Endothelial cell of umbilical vein (primary cell): ENCODE measurements around the gene CDK2.
A peak's percentile ranks its signal among the peaks of the same experiment; 100 is the strongest.

Experiments used
- EZH2 ChIP-seq: IDR thresholded peaks from 2 replicates; pipeline ENCODE4 v1.6.1; 2012; ENCODE audit warnings: borderline replicate concordance, low read depth, mild to moderate bottlenecking, moderate library complexity, low read length, inconsistent platforms; ENCODE audit not compliant: severe bottlenecking
- MYC ChIP-seq: IDR thresholded peaks from one replicate; pipeline ENCODE4 v1.6.1; 2011; ENCODE audit warnings: mild to moderate bottlenecking, low read depth, low read length
- POLR2A ChIP-seq: IDR thresholded peaks from 2 replicates; pipeline ENCODE4 v1.6.1; 2012; ENCODE audit warnings: low read depth, mild to moderate bottlenecking, control low read depth, low read length
- POLR2AphosphoS5 ChIP-seq: IDR thresholded peaks from 2 replicates; pipeline ENCODE4 v1.6.1; 2012; ENCODE audit warnings: low read depth, mild to moderate bottlenecking, control low read depth, low read length, moderate library complexity; ENCODE audit not compliant: insufficient read depth
- TF ChIP-seq, protein P1 (sequence below), 2 donors: IDR thresholded peaks; 1 replicate in 1 of 2; 2 replicates in 1 of 2; pipeline ENCODE4 v1.5.1; 2011; ENCODE audit warnings: low read length in 2 of 2, mild to moderate bottlenecking in 2 of 2, moderate library complexity in 2 of 2, control low read depth in 1 of 2, inconsistent platforms in 1 of 2, low read depth in 1 of 2; ENCODE audit not compliant: insufficient read depth in 1 of 2; ENCODE audit errors: extremely low read depth in 1 of 2
- TF ChIP-seq, protein P2 (sequence below): IDR thresholded peaks from 2 replicates; pipeline ENCODE4 v1.6.1; 2011; ENCODE audit not compliant: insufficient read depth, insufficient read length

DNA sequence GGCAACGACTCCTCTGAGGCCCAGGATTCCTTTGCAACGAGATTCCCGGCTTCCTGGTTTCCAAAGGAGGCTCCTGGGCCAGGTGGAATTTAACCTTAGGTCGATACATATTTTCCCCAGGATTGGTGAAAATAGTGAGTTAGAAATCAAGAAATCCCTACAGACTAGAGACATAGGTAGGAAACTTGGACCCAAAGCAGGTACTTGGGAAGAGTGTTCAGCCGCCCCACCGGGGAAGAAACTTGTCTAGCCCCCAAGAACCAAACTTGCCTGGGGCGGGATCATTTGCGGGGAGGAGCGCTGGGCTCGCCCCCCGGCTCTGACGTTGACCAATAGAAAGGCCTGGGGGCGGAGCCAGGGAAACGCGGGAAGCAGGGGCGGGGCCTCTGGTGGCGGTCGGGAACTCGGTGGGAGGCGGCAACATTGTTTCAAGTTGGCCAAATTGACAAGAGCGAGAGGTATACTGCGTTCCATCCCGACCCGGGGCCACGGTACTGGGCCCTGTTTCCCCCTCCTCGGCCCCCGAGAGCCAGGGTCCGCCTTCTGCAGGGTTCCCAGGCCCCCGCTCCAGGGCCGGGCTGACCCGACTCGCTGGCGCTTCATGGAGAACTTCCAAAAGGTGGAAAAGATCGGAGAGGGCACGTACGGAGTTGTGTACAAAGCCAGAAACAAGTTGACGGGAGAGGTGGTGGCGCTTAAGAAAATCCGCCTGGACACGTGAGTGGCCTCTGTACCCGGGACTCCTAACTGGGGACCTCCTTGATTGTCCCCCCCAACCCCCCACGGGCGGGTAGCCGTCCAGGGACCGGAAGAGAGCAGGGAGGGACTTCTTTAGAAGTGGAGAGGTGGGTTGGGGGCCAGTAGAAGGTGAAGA lies at the start of gene CDK2:
- peak; percentile 76 for TF ChIP-seq POLR2AphosphoS5
- TF ChIP-seq, protein P1, sequence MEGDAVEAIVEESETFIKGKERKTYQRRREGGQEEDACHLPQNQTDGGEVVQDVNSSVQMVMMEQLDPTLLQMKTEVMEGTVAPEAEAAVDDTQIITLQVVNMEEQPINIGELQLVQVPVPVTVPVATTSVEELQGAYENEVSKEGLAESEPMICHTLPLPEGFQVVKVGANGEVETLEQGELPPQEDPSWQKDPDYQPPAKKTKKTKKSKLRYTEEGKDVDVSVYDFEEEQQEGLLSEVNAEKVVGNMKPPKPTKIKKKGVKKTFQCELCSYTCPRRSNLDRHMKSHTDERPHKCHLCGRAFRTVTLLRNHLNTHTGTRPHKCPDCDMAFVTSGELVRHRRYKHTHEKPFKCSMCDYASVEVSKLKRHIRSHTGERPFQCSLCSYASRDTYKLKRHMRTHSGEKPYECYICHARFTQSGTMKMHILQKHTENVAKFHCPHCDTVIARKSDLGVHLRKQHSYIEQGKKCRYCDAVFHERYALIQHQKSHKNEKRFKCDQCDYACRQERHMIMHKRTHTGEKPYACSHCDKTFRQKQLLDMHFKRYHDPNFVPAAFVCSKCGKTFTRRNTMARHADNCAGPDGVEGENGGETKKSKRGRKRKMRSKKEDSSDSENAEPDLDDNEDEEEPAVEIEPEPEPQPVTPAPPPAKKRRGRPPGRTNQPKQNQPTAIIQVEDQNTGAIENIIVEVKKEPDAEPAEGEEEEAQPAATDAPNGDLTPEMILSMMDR (IDR thresholded peaks at IDR 0.05; ENCODE audit: extremely low read depth in 1 of 2, insufficient read depth in 1 of 2, low read depth in 1 of 2, low read length in 2 of 2): no peak
- TF ChIP-seq, protein P2, sequence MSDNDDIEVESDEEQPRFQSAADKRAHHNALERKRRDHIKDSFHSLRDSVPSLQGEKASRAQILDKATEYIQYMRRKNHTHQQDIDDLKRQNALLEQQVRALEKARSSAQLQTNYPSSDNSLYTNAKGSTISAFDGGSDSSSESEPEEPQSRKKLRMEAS: no peak
- TF ChIP-seq POLR2A: peak; percentile 85
- TF ChIP-seq MYC: no peak
- no peak for TF ChIP-seq EZH2
